NT2/D1 (cell line): ENCODE measurements around the gene NNMT.

Experiments
- SUZ12 ChIP-seq: IDR thresholded peaks from 2 replicates; pipeline ENCODE4 v1.6.1; 2011; ENCODE audit not compliant: insufficient read length, insufficient read depth; ENCODE audit errors: extremely low read depth
- YY1 ChIP-seq: IDR thresholded peaks from 2 replicates; pipeline ENCODE4 v1.6.1; 2011; ENCODE audit not compliant: insufficient read length, insufficient read depth
- ZNF274 ChIP-seq: IDR thresholded peaks from 2 replicates; pipeline ENCODE4 v1.6.1; 2011; ENCODE audit warnings: mild to moderate bottlenecking, low read depth, low read length

GRCh38 chr11:114301927-114302326 is 5.7 kb downstream of the NNMT start:
- TF ChIP-seq YY1: no peak
- TF ChIP-seq ZNF274: no peak
- TF ChIP-seq SUZ12: no peak
